Colonic mucosa (tissue), 4 donors: ENCODE measurements around the gene SPACA6. TPM values are rescaled to one million over a fixed set of nuclear protein-coding genes. Genes with fewer than 3 reads are reported as not detected.

Source experiments
- DNase-seq: peaks from one replicate; pipeline ENCODE4 v3.0.0-alpha.2; 2020
- H3K27ac ChIP-seq: fragments of 200-600 bp; one replicate; pipeline ENCODE4 v1.8.0; 2021
- H3K27me3 ChIP-seq: fragments of 200-600 bp; one replicate; pipeline ENCODE4 v1.8.0; 2021
- H3K36me3 ChIP-seq: fragments of 200-600 bp; one replicate; pipeline ENCODE4 v1.8.0; 2021
- H3K4me1 ChIP-seq: fragments of 200-600 bp; one replicate; pipeline ENCODE4 v1.8.0; 2021; ENCODE audit warnings: mild to moderate bottlenecking
- H3K4me3 ChIP-seq: fragments of 200-600 bp; one replicate; pipeline ENCODE4 v1.8.0; 2021
- H3K9ac ChIP-seq, 2 donors: one replicate each; pipeline ENCODE4 v1.7.0; 2013; ENCODE audit warnings: control low read depth in 2 of 2, low read depth in 2 of 2, low read length in 2 of 2
- H3K9me3 ChIP-seq: fragments of 200-600 bp; one replicate; pipeline ENCODE4 v1.8.0; 2021
- CTCF ChIP-seq: fragments of 200-600 bp; IDR thresholded peaks from one replicate; pipeline ENCODE4 v1.8.0; 2022; ENCODE audit warnings: antibody characterized with exemption, mild to moderate bottlenecking
- intact Hi-C: fragments of 100-400 bp; cut with DNase I; formaldehyde crosslinking; loops from one replicate; pipeline ENCODE4 v1.14.1; 2022
- total RNA-seq, 2 donors: library from RNA; stranded (reverse); fragmentation: NEBNext Ultra II Directional in 1 of 2; extraction: Animal tissue kit (Norgen Biotek cat#: 25700) in 1 of 2; gene quantifications; one replicate each; pipeline ENCODE4 v1.2.1, GENCODE V29; 2021
- donor health status: healthy.
- donor health status: DM: no; HTN: no; CAD: no.
- donor health status: DM: no; HTN: no; CAD: no.

Gene SPACA6
- total RNA-seq, 2 donors from 2014 or later = 3.0 to 4.3 TPM

- DNase-seq = no peak
- intact Hi-C loops = no loop called here
- no peaks in the 10 kb centered on the region for H3K36me3 ChIP-seq
- H3K9me3 ChIP-seq = no peaks in the 10 kb centered on the region
- H3K4me1 ChIP-seq = no peaks in the 10 kb centered on the region
- H3K27me3 ChIP-seq = no peaks in the 10 kb centered on the region
- H3K9ac ChIP-seq = no peak overlapping the region
- H3K27ac ChIP-seq = no peak overlapping the region
- H3K4me3 ChIP-seq = no peak overlapping the region
- TF ChIP-seq CTCF = no peak
Measured at GRCh38 chr19:51739466-51740213, 46.5 kb downstream of the SPACA6 start.

GRCh38 chr19:51740356-51740755 is 47.2 kb downstream of the SPACA6 start:
- Histone ChIP-seq H3K9me3 (no peaks in the 10 kb centered on the region), H3K9ac (no peak overlapping the region), H3K4me3 (no peak overlapping the region), H3K4me1 (no peaks in the 10 kb centered on the region), H3K27ac (no peak overlapping the region), H3K27me3 (no peaks in the 10 kb centered on the region), H3K36me3 (no peaks in the 10 kb centered on the region)
- TF ChIP-seq CTCF = no peak
- DNase-seq = no peak
- intact Hi-C loops = no loop called here

- no peak for TF ChIP-seq CTCF
- H3K9me3 ChIP-seq = no peaks in the 10 kb centered on the region
- intact Hi-C loops = no loop called here
Measured at GRCh38 chr19:51742789-51743188, 49.7 kb downstream of the SPACA6 start.

GRCh38 chr19:51743405-51743804 is 50.3 kb downstream of the SPACA6 start:
- no peak for DNase-seq
- no peaks in the 10 kb centered on the region for H3K36me3 ChIP-seq
- intact Hi-C loops = no loop called here
- H3K27me3 ChIP-seq = no peaks in the 10 kb centered on the region
- no peak for TF ChIP-seq CTCF
- H3K9me3 ChIP-seq = no peaks in the 10 kb centered on the region
- no peak overlapping the region for H3K9ac ChIP-seq
- H3K27ac ChIP-seq = no peak overlapping the region
- H3K4me3 ChIP-seq = no peak overlapping the region
- H3K4me1 ChIP-seq = no peaks in the 10 kb centered on the region

More at GRCh38 chr19:51742789-51743188, 49.7 kb downstream of the SPACA6 start:
- Histone ChIP-seq H3K4me3 (no peak overlapping the region), H3K27ac (no peak overlapping the region), H3K27me3 (no peaks in the 10 kb centered on the region), H3K36me3 (no peaks in the 10 kb centered on the region), H3K4me1 (no peaks in the 10 kb centered on the region), H3K9ac (no peak overlapping the region)
- no peak for DNase-seq

GRCh38 chr19:51746731-51747130 is 53.6 kb downstream of the SPACA6 start:
- Histone ChIP-seq H3K27me3 (no peaks in the 10 kb centered on the region), H3K9ac (no peak overlapping the region), H3K27ac (no peak overlapping the region), H3K4me1 (no peaks in the 10 kb centered on the region), H3K9me3 (no peaks in the 10 kb centered on the region), H3K4me3 (no peak overlapping the region), H3K36me3 (no peaks in the 10 kb centered on the region)
- intact Hi-C loops = no loop called here
- no peak for DNase-seq
- TF ChIP-seq CTCF = no peak
